DMS 273 (cell line): ENCODE measurements around the gene AGXT.

ENCODE experiments used
- DNase-seq: peaks from one replicate; lab custom pipeline; 2025; ENCODE audit not compliant: unreplicated experiment; lab: John Stamatoyannopoulos, UW

Gene AGXT

DNA sequence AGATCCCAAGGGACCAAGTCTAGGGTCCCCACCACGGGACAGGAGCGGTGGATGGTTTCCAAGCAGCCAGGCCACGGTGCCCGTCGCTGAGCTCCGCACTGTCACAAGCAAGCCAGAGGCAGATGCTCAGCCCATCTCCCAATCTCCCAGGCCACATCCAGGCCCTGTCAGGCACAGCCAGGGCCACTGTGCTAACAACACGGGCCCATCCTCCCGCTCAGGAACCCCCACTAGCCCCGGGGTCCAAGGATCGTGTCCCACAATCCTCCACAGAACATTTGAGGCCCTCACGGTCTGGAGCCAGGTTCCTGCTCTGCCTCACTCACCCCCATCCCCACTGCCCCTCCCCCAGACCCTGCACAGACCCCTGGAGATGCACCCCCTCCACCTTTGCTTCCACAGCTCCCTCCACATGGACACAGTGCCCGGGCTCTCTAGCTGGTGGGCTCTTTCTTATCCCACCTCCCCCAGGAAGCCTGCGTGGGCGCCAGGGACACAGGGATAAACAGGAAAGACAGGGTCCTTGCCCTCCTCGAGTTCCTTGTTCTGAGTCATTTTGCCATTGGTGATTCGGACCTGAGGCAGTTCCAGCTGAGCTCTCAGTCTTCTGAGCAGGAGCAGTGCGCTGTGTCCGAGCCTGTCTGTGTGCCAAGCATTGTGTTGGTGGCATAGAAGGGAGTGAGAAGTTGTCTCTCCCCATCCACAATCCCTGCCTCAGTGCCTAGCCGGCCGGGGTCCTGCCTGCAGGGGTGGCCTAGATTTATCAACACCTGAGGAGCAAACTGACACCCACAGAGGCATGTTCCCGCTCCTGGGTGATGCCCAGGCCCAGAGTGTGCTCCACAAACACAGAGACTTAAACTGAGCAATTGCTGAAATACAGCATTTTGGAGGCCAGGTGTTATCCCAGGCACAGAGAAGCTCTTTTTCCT is 44.5 kb downstream of the AGXT start:
- no peak for DNase-seq

DNA sequence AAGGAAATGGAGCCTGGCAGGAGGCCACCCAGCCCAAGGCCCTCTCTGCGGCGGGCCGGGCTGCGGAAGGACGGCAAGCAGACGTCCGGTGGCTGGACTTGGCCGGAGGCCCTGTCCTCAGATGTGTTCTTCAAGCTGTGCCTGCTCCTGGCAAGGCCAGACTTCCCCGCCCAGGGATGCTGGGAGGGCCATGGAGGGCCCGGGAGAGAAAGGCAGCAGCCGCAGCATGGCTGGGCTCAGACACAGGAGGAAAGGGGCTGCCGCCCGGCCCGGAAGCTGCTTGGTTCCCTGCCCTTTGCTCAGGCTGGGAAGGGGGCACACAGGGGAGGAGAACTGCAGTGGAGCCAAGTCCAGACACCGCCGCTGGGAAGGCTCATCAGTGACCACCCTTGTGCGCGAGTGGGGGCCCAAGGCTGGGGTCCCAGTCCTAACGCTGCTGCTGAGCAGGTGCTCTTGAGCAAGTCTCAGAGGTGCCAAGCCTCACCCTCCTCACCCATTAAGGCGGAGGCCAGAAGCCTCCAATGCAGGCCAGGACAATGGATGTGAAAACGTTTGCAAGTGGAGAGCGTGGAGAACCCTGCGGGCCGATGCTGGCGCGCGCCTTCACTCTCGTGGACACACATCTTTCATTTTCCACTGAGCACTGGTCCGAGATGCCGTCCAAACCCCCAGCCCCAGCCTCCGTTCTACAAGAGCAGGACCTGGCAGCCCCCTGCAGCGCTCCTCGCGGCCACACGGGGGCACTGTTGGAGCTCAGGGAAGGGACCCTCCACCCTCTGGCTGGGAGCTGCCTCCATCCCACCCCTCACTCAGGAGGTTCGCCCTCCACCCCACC is 45.4 kb downstream of the AGXT start:
- DNase-seq: peak; percentile 84

DNA sequence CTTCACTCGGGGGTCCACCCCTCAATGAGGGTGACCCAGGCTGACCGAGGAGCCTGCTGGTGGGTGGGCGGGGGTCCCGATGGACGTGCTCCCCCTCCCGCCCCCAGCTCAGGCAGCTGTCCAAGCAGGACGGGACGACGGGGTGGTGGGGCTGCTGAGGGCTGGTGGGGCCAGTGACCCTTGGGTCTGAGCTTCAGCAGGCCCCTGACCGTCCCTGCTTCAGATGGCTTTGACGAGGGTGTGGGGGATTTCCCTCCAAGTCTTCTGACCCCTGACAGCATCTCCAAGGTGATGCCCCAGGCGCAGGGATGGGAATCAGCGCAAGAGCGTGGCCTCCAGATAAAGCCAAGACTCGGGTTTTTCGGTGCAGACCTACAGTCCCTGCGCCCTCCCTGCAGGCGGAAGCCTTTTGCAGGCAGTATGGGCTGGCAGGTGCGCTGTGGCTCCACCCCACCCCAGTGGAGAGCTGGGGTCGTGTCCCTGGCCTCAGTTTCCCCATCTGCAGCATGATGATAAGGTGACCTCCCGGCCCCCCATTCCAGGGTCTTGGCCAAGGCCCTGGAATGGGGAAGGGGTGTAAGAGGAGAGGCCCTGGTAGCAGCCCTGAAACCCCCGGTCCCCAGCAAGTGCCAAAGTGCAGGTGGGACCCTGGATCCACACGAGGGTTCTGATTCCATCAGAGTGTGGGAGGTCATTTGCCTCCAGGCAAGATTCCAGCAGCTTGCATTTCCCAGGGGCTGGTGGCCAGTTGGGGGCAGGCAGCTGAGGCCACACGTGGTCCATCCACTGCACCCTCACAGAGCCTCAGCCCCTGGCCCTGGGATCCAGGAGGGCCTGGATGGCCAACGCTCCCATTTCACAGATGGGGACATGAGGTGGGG is 46.3 kb downstream of the AGXT start:
- peak; percentile 28 for DNase-seq

DNA sequence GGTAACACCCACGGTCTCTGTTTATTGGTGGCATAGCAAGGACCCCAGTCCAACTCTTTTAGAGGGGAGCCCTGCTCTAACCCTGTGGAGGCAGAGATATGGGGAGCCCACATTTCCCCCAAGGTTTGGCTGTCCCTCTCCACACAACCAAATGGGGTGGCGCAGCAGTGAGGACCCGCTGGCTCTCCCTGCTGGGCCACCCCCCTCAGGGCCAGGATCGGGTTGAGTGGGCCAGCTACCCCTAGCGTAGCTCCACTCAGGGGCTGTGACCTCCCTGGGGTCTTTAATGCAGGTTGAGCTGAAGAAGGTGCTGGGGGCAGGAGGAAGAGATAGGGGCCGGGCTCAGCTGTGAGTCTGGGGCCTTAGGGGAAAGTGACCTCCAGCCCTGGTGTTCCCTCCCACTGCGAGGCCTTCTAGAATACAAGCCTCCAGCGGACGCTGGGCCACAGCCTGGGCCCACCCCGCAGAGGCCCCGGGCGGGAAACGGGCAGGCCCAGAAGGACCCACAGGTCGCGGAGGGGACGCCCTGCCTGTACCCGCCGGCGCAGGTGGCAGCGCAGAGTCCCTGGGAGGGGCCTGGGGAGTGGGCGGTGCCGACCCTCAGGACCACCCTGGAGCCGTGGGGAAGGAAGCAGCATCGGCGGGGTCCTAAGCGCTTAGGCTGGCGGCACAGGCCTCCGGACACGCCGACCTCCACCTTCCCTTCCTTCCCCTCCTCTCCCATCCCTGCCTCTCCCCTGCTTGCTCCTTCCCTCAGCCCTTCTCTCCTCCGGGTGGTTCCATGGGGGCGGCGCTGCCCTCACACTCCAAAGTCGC is 47.1 kb downstream of the AGXT start:
- no peak for DNase-seq

DNA sequence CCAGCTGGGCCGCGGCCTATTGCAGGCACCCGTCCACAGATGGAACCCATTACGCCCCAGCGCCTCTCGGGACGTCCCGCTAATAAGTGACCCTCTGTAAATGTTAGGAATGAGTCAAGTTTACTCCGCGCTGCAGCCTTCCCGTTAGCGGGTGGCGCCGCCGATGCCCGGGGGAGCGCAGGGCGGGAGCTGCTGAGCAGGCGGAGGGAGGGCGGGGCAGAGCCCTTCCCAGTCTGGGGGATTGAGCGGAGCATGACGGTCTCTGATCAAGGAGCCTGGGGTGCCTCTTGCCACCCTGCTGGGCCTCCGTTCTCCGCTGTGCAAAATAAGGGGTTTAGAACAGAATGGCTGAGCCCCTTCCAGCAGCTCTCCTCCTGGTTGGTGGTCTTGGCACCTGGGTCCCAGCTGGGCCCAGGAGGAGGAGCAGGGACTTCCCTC is 48.0 kb downstream of the AGXT start:
- peak; percentile 66 for DNase-seq

DNA sequence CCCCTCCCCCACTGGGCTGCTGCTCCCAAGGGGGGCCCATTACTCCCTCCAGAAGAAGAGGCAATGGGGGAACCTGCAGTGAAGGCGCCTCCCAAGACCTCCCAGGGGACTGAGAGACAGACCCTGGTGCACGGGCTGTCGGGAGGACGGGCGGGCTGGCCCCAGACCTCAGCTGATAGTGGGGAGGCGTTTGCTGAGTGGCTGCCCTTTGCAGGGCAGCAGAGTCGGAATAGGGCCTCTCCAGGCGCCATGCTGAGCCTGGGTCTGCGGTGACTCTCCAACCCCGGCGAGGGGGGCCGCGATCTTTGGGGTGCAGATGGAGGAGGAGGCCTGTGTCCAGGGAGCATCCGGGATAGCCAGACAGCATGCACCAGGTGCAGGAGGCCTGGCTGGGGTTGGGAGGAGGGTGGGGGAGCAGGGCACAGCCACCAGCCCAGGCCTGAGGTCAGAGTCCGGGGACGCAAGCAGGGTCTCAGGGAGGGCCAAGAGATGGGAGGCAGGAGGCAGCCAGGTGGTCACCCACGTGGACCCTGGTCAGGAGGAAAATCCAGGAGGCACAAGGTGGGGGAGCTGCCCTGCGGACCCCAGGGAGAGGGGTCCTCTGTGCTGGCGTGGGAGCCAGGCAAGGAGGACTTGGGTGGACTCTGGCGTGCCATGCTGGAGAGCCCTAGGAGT is 48.5 kb downstream of the AGXT start:
- DNase-seq: no peak

DNA sequence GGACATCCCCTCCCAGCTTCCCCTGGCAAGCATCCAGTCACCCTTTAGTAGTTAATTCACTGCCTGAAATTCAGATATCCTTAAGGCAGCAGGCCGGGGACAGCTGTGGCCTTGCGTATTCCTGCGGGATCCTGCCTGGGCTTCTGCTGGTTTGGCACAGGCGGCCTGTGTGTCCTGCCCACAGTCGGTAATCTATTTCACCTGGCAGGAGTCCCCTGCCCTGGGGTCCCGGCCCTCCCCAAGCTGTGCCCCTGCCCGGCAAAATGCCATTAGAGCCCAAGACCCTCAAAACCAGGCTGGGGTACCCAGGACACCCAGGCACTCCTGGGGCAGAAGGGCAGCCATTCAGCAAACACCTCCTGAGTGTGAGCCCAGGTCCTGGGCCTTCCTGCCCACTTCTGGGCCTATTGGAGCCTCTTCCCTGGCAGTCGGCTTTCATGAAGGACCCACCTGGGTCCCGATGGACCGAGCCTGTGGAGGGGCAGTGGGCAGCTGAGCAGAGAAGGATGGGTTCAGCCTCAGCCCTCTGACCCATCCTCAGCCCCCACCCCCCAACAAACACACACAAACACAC is 49.1 kb downstream of the AGXT start:
- DNase-seq: peak; percentile 61

DNA sequence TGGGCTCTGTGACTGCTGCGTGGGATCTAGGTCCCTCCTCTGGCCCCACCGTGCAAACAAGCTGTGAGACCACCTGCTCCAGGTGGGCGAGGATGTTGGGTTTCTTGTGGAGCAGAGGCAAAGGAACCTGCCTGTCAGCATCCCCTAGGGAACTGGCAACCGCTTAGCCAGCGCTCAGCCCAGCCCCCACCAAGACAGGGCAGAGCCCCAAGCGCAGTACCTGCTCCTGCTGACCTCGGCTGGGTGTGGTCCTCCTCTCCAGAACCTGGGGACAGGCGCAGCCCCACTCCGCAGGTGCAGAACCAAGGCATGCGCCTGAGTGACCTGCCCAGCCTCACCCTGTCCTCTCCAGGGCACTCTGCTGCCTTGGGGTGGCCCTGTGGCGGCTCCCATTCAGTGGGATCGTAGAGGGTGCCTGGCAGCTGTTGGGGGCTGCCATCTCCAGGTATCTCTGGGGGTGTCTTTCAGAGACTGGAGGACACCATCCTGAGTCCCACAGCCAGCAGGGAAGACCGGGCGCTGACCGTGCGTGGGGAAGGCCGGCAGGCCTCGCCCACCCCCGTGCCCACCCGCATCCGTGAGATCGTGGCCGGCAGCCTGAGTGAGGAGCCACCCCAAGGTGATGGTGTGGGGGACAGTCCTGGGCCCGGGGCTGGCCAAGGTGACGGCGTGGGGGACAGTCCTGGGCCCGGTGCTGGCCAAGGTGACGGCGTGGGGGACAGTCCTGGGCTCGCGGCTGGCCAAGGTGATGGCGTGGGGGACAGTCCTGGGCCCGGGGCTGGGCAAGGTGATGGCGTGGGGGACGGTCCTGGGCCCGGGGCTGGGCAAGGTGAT is 49.9 kb downstream of the AGXT start:
- DNase-seq: no peak

DNA sequence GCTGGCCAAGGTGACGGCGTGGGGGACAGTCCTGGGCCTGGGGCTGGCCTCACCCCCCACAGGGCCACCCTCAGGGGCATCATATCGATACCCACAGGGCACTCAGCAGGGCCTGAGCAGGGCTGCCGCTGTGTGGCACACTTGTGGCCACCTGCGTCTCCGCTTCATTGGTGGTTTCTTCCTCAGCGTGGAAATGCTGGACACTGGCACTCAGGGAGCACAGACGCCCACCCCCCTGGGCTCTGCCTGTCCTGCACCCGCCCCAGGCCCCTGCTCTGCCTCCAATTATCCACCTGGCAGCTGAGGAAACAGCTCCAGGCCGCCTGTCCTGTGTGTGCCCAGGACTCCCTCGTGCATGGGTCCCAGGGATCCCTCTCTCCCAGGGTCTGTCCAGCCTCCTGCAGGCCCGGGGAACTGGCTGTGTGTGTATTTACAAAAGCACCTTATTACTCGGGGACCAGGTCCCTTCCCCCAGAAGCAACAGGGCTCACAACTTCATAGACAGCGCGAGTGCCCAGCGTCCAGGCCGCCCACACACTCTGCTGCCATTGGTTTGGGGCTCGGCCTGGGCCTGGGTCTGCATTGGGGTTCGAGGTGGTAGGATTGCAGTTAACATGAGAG is 50.6 kb downstream of the AGXT start:
- DNase-seq: no peak

DNA sequence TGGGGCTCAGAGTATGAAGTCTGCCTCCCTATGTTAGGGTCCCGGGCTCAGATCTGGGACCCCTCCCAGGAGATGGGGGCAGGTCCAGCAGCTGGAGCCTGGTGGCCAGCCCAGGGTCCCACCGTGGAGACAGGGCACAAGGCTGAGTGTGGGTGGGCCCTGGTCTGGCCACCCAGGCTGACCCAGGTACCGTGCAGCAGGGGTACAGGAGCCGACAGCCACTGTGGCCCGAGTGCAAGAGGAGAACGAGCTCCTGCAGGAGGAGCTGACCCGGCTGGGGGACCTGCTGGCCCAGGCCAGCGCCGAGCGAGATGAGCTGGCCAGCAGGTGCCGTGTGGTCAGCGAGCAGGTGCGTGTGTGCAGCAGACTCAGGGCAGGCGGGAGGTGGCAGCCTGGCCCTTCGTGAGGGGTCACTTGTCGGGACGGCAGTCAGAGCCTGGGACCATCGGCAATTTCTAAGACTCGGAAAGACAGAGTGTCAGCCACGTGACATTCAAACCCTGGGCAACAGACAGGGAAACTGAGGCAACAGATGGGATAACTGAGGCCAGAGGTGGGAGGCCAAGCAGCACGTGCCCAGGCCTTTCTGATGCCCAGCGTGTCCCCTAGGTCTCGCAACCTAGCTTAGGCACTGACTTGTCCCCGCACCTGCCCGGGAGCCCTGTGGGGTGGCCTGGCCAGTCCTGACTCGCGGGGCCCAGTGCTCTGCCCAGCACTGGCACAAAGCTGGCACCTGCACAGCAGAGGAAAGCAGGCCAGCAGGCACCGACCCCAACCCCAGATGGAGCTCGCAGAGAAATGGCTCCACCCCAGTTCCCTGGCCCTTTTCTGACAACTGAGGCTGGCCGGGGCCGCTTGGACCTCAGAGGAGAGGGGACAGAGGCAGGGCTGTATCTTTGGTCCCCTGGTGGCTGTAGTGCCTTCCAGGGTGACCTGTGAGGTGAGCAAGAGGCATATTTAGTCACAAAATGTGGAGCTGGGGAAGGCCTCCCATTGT is 51.5 kb downstream of the AGXT start:
- no peak for DNase-seq

DNA sequence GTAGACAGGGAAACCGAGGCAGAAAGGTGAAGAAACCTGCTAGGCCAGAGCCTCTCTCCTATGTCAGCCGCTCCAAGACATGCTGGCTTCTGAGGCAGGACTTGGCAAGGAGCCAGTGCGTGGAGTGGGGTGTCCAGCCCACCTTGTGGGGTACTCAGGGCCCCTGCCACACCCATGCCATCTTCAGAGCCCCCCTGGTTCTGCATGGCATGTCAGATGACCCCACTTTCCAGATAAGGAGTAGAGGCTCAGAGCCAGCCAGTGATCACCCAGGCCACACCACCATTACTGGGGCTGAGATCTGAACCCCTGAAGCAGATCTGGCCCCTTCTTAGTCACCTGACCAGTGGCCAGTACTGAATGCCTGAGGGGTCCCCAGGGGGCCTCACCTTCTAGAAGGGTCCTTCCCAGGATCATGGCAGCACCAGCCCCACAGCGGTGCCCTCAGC is 52.2 kb downstream of the AGXT start:
- no peak for DNase-seq

DNA sequence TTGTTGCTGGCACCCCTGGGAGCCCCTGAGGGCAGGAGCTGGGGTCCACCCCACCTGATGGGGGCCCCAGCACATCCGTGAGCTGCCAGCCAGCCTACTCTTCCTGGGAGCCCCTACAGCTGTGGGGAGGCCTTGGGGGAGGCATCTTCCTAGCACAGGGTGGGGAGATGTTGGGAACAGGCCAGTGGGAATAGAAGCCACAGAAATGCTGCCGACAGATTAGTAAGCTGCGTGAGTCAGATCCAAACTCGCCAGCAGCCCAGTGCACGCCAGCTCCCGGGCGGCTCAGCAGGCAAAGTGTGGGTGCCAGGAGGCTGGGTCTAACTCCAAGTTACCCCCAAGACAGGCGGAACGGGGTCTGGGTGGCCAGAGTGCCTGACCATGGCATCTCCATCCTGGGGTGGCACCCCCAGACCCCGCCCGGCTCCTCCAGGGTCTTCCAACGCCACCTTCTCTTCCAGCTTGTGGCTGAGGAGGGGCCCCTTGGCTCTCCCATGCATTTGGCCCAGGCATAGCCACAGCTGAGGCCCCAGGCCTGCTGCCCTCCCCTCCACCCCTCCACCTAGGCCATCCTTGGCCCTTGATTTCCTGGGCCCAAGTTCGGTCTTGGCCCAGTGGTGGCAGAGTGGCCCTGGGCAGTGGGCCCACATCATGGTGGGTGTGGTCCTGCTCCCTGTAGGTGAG is 52.8 kb downstream of the AGXT start:
- DNase-seq: peak; percentile 39

DNA sequence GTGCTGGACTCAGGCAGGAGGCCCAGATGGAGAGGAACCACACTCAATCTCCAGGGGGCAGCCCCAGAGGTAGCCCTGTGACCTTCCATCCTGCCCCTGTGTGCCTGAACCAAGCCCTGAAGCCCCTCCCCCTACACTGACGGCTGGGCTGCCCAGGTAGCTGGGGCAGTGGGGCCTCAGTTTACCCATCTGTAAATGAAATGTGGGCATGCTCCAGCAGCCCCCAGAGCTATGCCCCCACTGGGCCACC is 53.3 kb downstream of the AGXT start:
- DNase-seq: no peak

DNA sequence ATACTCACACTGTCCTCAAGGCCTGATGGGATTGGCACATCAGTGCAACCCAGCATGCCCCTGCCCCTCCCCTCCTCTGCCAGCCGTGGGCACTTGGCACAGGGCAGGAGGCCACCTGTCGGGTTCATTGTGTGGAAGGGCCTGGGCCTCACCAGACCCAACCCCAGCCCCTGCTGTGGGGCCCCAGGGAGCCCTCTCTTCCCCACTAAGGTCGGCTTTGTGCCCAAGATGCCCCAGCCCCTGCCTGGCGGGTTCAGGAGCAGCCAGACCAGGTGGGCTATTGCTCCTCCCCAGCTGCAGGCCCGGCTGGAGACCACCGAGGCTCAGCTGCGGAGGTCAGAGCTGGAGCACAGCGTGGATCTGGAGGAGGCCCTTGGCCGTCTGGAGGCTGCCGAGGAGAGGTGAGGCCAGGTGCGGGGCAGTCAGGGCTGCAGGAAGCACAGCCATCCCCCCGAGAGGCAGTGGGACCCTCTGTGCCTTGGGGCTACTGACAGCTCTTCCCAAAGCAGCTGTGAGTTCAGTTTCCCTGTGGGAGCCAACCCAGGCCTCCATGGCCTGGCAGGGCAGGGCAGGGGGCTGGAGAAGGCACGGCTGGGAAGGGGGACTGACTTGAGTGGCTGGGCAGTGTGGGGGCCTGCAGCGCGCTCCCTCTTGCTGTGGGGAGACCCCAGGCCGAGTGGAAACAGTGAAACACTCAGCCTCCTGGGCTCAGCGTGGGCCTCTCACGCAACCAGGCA is 53.8 kb downstream of the AGXT start:
- no peak for DNase-seq

DNA sequence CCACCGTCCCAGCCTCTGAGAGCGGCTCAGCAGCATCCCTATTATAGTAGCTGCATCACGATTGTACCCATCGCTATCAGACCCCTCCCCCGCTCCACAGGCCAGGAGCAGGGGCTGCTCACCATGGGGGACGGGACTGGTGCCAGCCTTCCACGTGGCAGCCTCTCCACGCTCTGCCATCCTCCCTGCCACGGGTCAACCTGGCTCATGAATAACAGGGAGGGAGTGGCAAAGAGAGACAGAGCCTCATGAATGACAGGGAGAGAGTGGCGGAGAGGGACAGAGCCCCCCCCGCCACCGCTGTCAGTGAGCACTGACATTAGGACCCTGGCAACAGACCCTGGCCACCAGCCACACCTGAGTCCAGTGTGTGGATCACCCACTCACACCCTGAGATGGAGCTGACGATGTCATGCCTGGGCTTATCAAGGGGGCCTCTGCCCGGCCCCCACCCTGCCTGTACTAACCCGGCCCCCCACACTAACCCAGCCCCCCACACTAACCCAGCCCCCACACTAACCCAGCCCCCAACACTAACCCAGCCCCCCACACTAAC is 54.4 kb downstream of the AGXT start:
- DNase-seq: peak; percentile 60
